ENCODE data around the gene AP2A2. TPM values are rescaled to one million over a fixed set of nuclear protein-coding genes. Genes with fewer than 3 reads are reported as not detected.

Gene AP2A2
- total RNA-seq, 1 experiment from 2014 or later = 55.5 TPM

- H3K9ac ChIP-seq (ENCODE audit: low read length) = no peak overlapping the region
- no peak for TF ChIP-seq SIN3A (IDR thresholded peaks at IDR 0.05; ENCODE audit: low read depth)
- TF ChIP-seq YY1 (IDR thresholded peaks at IDR 0.05; ENCODE audit: extremely low read depth, insufficient replicate concordance, low read depth, low read length) = no peak
- no peak for TF ChIP-seq SP1 (IDR thresholded peaks at IDR 0.05; ENCODE audit: low read depth)
- no peak for TF ChIP-seq EZH2phosphoT487 (IDR thresholded peaks at IDR 0.05; ENCODE audit: borderline replicate concordance)
- no peak for TF ChIP-seq CEBPB (IDR thresholded peaks at IDR 0.05; ENCODE audit: low read depth)
- TF ChIP-seq MAX (IDR thresholded peaks at IDR 0.05) = no peak
- TF ChIP-seq JUND (IDR thresholded peaks at IDR 0.05) = no peak
- TF ChIP-seq FOSL1 (IDR thresholded peaks at IDR 0.05; ENCODE audit: low read depth) = no peak
- TF ChIP-seq ATF3 (IDR thresholded peaks at IDR 0.05) = no peak
- TF ChIP-seq ZFX (IDR thresholded peaks at IDR 0.05) = no peak
- TF ChIP-seq CBX3 (IDR thresholded peaks at IDR 0.05; ENCODE audit: low read depth) = no peak
- ChIA-PET POLR2A (no interaction called here), RAD21 (ENCODE audit: low non-redundant PET in 1 of 2, low total read pairs in 2 of 2, uncharacterized antibody in 2 of 2, unreplicated experiment in 2 of 2) (no interaction called here), CTCF (interaction anchor here (1.0 to 1.4 kb wide), 2 partner anchors 13 to 128 kb away, joined by 3 to 7 read pairs; partner anchors contain the start of gene CHID1)
- H3K9me3 ChIP-seq (ENCODE audit: control insufficient read depth in 1 of 2, insufficient read depth in 1 of 2, low read depth in 1 of 2, low read length in 2 of 2) = no peaks in the 10 kb centered on the region
- H3K4me3 ChIP-seq (replicated peaks in 1 of 2; ENCODE audit: low read depth in 1 of 2, low read length in 2 of 2) = no peak overlapping the region
- DNase-seq (ENCODE audit: low read depth, low spot score) (no peak), ATAC-seq (no peak)
- H3K36me3 ChIP-seq (ENCODE audit: control insufficient read depth in 1 of 2, insufficient read depth in 2 of 2, low read length in 2 of 2) = peaks cover 5 to 13% of the 10 kb centered on the region in 2 experiments; a peak in 2 of 4 replicates
- H4K20me1 ChIP-seq (ENCODE audit: insufficient read depth) = no peaks in the 10 kb centered on the region; the same call in 1 of the 2 replicates
- no peaks in the 10 kb centered on the region for H3K27me3 ChIP-seq (ENCODE audit: insufficient read depth, low read length)
- H3K27ac ChIP-seq (ENCODE audit: low read depth, low read length) = no peak overlapping the region
- BruUV-seq (replicated peaks) = no TSS peak
- H3K4me1 ChIP-seq (ENCODE audit: control insufficient read depth in 1 of 2, insufficient read depth in 2 of 2, low read length in 2 of 2) = peaks cover 0 to 29% of the 10 kb centered on the region in 2 experiments; a peak in 2 of 4 replicates
- H3K79me2 ChIP-seq (ENCODE audit: insufficient read depth, low read length) = peaks cover 27% of the 10 kb centered on the region
- no peak overlapping the region for H3K4me2 ChIP-seq (ENCODE audit: low read length)
- no peak overlapping the region for H2AFZ ChIP-seq (ENCODE audit: low read depth, low read length, poor library complexity, severe bottlenecking)
- intact Hi-C loops (cut with micrococcal nuclease) = no loop called here
- H3K9me2 ChIP-seq (ENCODE audit: insufficient read depth) = no peaks in the 10 kb centered on the region
Measured at GRCh38 chr11:923691-924405, 1.8 kb upstream of the AP2A2 start.
